GM20431 (cell line): ENCODE measurements around the gene MBD1.
"Not testable (repeated sequence)": the region's sequence is repeated elsewhere in the genome, so short reads cannot be mapped to it uniquely, and the experiment has no call there.

Experiments
- in situ Hi-C: fragments of 300-500 bp; cut with MseI, MboI; formaldehyde crosslinking; loops from one replicate; pipeline ENCODE4 v1.15.0; 2020; ENCODE audit warnings: low sequenced_read_pairs; ENCODE audit not compliant: unreplicated experiment

MBD1 gene, protein sequence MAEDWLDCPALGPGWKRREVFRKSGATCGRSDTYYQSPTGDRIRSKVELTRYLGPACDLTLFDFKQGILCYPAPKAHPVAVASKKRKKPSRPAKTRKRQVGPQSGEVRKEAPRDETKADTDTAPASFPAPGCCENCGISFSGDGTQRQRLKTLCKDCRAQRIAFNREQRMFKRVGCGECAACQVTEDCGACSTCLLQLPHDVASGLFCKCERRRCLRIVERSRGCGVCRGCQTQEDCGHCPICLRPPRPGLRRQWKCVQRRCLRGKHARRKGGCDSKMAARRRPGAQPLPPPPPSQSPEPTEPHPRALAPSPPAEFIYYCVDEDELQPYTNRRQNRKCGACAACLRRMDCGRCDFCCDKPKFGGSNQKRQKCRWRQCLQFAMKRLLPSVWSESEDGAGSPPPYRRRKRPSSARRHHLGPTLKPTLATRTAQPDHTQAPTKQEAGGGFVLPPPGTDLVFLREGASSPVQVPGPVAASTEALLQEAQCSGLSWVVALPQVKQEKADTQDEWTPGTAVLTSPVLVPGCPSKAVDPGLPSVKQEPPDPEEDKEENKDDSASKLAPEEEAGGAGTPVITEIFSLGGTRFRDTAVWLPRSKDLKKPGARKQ

DNA sequence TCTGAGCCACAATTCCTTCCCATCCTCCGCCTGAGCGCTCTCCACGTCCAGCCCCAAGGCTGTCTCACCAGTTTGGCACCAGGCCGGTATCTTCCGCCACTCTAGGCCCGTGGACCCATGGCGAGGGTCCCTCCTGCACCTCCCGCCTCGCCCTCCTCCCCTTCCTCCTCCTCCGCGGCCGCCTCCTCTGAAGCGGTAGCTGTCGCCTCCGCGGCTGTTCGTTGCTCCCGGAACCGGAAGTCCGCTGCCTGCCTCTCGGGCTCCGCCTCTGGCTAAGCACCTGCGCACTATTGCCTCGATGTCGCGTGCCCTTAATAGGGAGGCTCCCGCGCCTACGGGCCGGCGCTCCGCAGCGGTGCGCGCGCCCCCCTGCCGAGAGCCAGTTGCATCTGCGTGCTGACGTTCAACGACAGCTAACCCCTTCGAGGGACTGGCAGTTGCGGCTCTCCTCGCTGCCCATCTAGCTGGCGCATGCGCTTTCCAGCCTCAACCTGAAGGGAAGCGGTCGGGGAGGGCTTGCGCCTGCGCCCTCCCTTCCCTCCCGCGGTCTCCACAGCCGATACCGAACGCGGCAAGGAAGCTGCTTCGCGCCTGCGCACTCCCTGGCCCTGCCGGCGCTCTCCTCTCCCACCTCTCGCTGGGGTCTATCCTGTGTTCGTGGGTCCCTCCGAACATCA, at the start of gene MBD1:
Gene MBD1 (minus strand): TSS at position 229 of the 677 bp plus-strand sequence. CDS start 1,531 bp downstream, outside the sequence.
- in situ Hi-C loops: no loop called here

DNA sequence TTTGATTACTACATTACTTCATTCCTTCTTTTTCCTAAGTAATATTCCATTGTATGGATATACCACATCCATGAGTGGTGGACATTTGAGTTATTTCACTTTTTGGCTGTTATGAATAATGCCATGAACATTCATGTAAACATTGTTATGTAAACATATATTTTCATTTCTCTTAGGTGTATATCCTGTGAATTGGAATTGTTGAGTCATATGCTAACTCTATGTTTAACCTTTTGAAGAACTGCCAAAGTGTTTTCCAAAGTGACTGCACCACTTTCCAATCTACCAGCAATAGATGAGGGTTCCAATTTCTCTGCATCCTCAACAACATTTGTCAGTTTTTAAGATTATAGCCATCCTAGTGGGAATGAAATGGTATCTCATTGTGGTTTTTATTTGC, 48.9 kb upstream of the MBD1 start:
- in situ Hi-C loops: no loop called here

DNA sequence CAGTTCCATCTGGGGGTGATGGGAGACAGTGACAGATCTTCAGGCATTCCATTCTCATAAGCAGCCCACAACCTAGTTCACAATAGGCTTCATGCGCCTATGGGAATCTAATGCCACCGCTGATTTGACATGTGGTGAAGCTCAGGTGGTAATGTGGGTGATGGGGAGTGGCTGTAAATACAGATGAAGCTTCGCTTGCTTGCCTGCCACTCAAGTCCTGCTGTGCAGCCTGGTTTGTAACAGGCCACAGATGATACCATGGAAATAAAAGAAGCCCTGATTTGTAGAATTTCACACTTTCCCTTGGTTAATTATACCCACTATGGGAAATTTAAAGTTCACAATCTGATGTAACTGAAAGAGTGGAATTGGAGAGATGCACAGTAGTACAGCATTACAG, 46.7 kb upstream of the MBD1 start:
- in situ Hi-C loops: no loop called here

DNA sequence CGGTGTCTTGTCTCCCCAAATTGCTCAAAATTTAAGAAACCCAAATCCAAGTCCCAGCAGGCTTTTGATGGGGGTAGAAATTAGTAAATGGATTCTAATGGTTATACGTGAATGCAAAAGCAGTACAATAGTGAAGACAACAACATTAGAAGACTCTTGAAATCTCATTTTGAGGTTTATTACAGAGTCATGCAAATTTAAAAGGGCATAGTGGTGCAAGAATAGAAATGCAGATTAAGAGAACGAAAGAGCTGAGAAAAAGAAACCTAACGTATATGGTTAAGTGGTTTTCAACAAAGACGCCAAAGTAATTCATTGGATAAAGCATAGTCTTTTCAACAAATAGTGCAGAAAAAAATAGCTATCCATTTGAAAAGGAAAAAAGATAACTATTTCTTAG, 39.4 kb upstream of the MBD1 start:
- in situ Hi-C loops: no loop called here

DNA sequence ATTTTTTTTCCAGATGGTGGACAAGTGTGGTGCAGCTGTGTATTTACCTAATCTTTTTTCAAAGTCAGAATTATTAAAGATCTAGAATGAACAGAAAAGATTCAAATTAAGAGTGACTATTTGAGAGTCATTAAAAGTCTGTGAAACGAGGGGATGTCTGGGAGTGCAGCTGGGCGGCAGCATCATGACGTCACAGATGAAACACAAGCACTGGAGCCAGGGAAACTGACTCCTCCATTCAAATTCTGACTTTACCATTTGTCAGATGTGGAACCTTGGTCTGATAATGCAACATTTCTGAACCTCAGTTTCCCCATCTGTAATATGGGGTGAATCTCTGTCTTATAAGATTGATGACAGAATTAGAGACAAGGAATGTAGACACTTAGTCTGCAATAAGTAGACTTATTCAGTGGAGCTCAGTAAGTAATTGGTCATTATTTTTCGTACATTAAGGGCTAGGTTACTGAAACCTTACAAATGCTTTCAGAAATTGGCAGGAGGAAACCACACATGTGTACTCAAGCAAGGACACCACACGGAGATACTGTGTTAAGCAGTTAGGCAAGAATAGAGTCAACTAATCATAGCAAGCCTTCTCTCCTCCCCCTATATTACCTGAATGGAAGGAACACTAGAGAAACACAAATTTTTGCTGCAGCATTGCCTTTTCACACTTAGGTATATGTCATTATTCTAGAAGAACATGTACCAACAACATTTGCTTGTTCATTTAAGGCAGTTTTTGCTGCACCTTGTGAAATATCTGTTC, 34.0 kb upstream of the MBD1 start:
- in situ Hi-C loops: no loop called here

DNA sequence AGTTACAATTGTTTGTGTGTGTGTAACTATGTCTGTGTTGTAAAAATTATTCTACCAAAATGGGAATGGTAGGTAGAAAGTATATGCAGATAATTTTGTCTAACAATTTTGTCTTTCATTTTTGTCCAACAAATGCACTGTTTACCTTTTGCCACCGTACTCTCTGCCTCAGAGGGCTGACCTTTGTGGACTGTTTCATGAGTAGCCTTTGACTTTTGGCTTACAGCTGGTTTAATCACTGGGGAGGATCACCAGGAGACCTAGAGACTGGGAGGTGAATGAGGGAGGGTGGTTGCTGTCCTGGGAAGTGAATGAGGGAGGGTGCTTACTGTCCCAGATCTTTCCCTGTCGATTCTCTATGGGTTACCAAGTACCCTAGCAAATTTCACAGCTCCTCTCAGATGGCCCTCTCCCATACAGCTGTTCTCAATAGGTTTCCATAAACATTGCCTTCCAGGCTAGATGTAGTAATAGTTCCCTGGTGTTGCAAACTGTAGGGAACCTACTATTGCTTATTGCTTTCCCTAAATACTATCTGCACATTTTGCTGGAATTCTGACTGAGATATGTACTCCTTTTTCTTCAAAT, 32.6 kb upstream of the MBD1 start:
- in situ Hi-C loops: no loop called here

DNA sequence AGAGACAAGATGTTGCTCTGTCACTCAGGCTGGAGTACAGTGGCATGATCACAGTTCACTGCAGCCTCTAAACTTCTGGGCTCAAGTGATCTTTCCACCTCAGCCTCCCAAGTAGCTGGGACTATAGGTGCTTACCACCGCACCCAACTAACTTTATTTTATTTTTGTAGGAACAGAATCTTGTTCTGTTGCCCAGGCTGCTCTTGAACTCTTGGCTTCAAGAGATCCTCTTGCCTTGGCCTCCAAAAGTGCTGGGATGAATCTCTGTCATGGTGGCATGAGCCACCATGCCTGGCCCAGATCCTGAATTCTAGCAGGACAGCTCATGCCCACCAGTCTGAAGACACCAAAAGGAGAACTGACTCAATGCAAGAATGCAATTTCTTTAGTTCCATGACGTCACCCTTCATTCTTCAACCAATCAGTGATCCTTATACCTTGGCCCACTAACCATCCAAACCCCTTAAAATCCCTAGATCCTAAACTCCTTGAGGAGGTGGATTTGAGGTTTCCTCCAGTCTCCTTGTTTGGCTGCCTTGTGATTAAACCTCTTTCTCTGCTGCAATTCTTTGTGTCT, 31.8 kb upstream of the MBD1 start:
- in situ Hi-C loops: no loop called here

DNA sequence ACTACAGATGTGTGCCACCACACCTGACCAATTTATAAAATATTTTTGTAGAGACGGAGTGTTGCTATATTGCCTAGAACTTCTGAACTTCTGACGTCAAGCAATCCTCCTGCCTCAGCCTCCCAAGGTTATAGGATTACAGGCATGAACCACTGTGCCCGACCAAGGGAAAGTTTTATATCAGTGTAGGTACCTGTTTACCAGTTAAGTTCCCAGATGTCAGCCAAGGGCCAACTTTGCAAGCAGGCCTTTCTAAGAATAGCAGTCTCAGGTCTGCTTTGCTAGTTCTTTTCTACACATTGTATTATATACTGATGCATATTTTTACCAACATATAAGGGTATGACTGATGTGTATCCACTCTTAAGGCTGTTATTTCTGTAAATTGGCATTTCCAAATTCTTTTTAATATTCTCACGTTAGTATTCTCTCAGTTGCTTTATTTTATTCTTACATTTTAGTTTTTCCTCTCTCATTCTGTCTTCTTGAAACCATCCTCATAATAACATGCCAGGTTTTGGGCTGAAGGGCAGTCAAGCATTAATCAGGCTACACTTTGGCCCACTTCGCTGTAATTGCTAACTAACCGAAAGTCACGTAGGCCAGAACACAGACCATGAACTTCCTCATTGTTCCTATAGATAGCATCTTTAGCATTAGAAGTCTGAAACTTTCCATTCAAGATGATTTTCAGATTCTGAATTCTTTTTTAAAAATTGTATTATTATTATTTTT, 31.1 kb upstream of the MBD1 start:
- in situ Hi-C loops: no loop called here

DNA sequence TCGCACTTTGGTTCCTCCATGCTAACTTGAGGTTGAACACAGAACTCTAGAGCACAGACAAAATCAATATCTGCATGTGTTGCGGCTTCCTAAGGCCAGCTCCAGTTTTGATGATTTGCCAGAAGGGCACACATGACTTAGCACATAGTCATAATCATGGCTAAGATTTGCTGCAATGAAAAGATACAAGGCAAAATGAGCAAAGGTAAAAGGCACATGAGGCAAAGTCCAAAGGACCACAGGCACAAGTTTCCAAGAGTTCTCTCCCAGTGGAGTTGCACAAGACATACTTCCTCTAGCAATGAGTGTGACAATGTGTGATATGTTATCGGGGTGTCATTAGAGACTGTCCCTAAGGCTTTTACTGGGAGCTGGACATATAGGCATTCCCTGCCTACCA, 30.3 kb upstream of the MBD1 start:
- in situ Hi-C loops: no loop called here

DNA sequence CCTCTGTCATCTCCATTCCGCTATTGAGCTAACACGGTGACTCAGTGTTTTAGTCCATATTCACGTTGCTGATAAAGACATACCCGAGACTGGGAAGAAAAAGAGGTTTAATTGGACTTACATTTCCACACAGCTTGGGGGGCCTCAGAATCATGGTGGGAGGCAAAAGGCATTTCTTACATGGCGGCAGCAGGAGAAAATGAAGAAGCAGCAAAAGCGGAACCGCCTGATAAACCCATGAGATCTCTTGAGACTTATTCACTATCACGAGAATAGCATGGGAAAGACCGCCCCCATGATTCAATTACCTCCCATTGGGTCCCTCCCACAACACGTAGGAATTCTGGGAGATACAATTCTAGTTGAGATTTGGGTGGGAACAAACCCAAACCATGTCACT, 28.8 kb upstream of the MBD1 start:
- in situ Hi-C loops: no loop called here

DNA sequence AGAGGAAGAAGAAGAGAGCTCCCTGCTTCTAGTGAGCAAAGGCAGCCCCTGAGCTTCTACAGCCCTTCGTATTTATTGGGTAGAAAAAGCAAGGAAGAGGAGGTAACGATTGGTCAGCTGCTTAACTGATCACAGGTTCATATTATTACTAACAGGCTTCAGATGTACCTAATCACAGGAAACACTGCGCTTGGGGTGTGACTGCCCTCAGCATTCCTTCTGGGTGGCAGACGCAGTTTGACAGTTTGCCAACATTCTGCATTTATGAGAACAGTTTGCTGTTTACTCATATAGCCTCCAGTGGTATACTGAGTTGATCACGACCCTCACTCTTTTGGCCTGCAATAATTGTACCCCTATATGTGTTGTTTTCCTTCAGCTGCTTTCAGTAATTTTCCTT, 27.5 kb upstream of the MBD1 start:
- in situ Hi-C loops: not testable (repeated sequence)

DNA sequence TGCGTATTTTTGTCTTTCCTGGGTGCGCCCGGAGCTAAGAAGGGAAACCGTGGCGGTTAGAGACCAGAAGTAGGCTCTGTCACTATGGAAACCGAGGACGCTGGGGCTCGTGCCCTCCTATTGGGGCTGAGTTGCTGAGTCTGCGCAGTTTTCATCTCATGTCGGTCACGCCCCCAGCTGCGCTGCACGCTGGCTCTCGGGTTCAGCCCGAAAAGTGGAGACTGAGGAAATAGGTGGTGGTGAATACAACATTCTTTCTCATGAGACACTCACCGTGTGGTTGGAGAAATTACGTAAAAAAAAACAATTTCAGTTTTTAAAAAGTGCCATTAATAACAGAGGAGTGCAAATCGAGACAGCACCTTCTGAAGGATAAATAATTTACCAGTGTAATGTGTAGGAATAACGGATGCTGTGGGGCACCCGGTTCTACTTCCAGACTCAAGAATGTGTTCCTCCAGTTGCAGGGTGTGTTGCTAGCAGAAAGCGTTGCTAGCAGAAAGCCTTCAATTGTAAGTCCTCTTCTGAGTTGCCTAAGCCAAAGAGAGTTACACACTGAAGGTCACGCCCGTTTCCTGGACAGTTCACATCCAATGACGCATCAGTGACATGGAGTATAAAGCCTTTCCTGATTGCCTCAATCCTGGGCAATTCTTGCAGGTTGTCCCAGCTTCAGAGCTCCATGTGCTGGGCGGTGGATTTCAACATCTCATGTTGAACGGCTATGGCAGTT, 26.6 kb upstream of the MBD1 start:
- in situ Hi-C loops: no loop called here

DNA sequence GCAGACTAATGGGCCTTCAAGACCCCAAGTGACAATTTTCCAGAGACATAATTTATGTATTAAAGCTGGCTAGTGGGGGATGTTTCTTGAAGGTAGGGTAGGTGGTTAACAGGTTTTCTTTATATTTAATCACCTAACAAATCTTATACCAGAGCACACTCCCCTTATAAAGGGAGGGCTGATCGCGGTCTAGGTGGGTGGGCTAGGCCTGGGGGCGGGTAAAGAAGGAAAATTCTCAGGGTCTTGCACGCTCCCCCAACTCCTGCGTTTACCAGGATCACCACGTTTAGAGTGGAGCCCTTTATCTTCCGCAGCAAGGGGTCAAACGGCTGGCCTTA, 26.0 kb upstream of the MBD1 start:
- in situ Hi-C loops: no loop called here

DNA sequence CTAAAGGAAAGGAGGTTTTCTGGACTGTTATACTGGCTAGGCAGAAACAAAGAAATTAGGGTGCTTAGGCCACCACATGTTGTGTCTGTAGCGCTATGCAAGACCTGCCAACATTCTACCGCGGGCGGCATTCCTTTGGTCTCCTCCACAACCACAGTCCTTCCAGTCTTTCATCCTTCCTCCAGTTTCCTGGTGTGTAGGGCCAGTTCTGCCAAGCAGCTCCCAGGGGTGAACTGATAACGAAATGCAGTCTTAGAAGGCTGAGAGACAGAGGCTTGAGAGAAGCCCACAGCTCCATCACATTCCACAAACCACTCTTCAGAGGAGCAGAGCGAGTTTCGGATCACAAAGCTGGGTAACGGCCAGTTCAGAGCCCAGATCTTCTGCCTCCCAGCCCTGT, 25.6 kb upstream of the MBD1 start:
- in situ Hi-C loops: no loop called here

DNA sequence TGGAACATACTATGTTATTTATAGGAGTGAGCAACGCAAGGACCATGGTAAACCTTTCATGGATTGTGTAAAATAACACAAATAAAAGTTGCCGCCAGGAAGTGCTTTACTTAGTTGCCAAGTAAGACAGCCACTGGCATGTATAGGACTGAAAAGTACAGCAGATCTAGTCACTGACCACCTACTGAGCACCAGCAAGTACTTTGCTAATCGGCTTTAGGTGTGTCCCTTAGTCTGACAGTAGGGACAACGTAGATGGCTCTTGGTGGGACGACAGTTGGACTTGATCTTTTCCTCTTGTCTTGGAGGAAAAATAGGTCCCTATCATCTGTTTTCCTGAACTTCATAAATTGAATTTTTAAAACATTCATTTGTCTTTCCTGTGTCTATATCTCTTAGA, 19.8 kb upstream of the MBD1 start:
- in situ Hi-C loops: no loop called here

DNA sequence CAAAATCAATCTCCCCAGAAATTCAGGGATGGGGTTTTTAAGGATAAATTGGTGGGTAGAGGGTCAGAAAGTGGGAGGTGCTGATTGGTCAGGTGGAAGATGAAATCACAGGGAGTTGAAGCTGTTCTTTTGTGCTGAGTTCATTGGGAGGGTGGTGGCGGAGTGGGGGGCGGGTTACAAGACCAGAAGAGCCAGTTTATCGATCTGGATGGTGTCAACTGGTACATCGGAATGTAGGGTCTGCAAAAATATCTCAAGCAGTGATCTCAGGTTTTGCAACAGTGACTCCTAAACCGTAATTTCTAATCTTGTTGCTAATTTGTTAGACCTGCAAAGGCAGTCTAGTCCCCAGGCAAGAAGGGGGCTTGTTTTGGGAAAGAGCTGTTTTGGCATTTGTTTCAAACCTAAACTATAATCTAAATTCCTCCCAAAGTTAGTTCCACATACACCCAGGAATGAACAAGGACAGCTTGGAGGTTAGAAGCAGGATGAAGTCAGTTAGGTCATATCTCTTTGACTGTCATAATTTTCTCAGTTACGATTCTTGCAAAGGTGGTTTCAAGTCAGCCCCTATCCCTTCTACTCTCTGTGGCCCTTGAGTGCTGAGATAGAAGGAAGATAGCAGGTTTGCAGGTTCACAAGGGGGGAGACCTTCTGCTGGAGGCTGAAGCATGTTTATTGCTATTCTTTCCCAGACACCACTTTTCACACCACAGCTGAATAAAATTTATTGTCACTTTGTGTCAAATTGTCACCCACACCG, 18.5 kb upstream of the MBD1 start:
- in situ Hi-C loops: no loop called here

DNA sequence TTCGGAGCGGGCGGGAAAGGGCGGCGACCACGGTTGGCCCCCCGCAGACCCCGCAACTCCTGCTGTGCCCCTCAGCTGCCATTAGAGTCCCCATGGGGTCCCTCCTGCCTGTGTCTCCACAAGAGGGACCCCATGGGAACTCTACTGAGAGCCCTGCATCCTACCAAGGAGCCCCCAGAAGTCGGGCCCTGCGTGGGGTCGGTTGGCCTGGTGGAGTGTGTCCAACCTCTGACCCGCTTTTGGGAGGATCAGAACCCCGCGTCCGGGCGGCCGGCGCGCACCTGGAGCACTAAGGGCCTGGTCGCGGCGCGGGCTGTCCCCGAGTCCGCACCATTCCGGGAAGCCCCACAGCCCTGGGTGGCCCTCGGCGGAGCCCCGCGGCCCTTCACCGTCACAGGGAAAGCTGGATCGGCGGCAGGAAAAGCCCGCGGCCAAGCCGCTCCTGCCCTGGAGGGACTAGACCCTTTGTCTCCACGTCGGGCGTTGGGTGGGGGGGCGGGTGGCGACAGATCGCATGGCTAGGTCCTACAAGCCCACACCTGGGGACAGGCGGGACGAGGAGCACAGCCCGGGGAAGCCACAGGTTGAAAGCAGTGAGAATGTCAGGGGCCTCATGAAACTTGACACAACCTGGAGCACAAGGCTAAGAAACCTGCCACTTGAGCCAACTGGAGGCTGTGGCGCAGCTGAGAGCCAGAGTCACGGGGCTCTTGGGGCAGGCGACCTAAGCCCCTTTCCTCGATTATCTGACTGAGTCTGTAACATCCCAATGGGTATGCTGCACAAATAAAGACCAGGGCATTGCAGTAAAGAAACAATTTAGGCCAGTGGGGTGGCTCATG, 17.3 kb upstream of the MBD1 start:
- in situ Hi-C loops: no loop called here
